Peyer's patch (tissue), 4 donors: Measurements from ENCODE around the gene ZNF443.
"Not testable (repeated sequence)": the region's sequence is repeated elsewhere in the genome, so short reads cannot be mapped to it uniquely, and the experiment has no call there.

Experiments
- POLR2A ChIP-seq, 2 donors: fragments of 450-650 bp; IDR thresholded peaks; one replicate each; pipeline ENCODE4 v1.5.1; 2017; ENCODE audit warnings: antibody characterized with exemption in 2 of 2, mild to moderate bottlenecking in 2 of 2, moderate library complexity in 2 of 2
- TF ChIP-seq, protein P1 (sequence below), 6 experiments: fragments of 450-650 bp in 4 of 6; fragments of 200-600 bp in 2 of 6; sonication (generic) in 1 of 6; IDR thresholded peaks; one replicate each; pipeline ENCODE4 v1.5.1; 2017 to 2019; ENCODE audit warnings: antibody characterized with exemption in 6 of 6, mild to moderate bottlenecking in 3 of 6, moderate library complexity in 1 of 6

GRCh38 chr19:12439686-12440540 is 908 bp downstream of the ZNF443 start:
- TF ChIP-seq, protein P1, sequence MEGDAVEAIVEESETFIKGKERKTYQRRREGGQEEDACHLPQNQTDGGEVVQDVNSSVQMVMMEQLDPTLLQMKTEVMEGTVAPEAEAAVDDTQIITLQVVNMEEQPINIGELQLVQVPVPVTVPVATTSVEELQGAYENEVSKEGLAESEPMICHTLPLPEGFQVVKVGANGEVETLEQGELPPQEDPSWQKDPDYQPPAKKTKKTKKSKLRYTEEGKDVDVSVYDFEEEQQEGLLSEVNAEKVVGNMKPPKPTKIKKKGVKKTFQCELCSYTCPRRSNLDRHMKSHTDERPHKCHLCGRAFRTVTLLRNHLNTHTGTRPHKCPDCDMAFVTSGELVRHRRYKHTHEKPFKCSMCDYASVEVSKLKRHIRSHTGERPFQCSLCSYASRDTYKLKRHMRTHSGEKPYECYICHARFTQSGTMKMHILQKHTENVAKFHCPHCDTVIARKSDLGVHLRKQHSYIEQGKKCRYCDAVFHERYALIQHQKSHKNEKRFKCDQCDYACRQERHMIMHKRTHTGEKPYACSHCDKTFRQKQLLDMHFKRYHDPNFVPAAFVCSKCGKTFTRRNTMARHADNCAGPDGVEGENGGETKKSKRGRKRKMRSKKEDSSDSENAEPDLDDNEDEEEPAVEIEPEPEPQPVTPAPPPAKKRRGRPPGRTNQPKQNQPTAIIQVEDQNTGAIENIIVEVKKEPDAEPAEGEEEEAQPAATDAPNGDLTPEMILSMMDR (IDR thresholded peaks at IDR 0.05): not testable (repeated sequence)
- peak in 1 of 2 donors; percentile 29 for TF ChIP-seq POLR2A (IDR thresholded peaks at IDR 0.05)
